Measurements from ENCODE around the gene MAP3K20. TPM values are rescaled to one million over a fixed set of nuclear protein-coding genes. Genes with fewer than 3 reads are reported as not detected.

MAP3K20 gene
- total RNA-seq, 2 donors from 2014 or later, result 141 to 223 TPM

GRCh38 chr2:173264603-173265366, 189.1 kb downstream of the MAP3K20 start:
- no peak overlapping the region for H3K4me3 ChIP-seq
- peaks cover 16% of the 10 kb centered on the region for H3K36me3 ChIP-seq
- no peaks in the 10 kb centered on the region for H3K9me3 ChIP-seq
- no peaks in the 10 kb centered on the region for H3K4me1 ChIP-seq
- H3K27me3 ChIP-seq, result no peaks in the 10 kb centered on the region
- no peak for DNase-seq (ENCODE audit: low spot score)
- no peak for TF ChIP-seq CTCF (IDR thresholded peaks at IDR 0.05)
- no peak overlapping the region for H3K27ac ChIP-seq

- TF ChIP-seq CTCF (IDR thresholded peaks at IDR 0.05), result no peak
Observed at GRCh38 chr2:173271135-173271534, 195.5 kb downstream of the MAP3K20 start.

GRCh38 chr2:173271825-173272224, 196.2 kb downstream of the MAP3K20 start:
- Histone ChIP-seq H3K4me1 (no peaks in the 10 kb centered on the region), H3K27ac (no peak overlapping the region), H3K9me3 (peaks cover 0 to 6% of the 10 kb centered on the region in 2 donors), H3K27me3 (no peaks in the 10 kb centered on the region), H3K36me3 (no peaks in the 10 kb centered on the region), H3K4me3 (no peak overlapping the region)
- no peak for DNase-seq (ENCODE audit: low spot score)
- no peak for TF ChIP-seq CTCF (IDR thresholded peaks at IDR 0.05)

More at GRCh38 chr2:173271135-173271534, 195.5 kb downstream of the MAP3K20 start:
- Histone ChIP-seq H3K36me3 (peaks cover 2% of the 10 kb centered on the region), H3K4me1 (no peaks in the 10 kb centered on the region), H3K27ac (no peak overlapping the region), H3K27me3 (no peaks in the 10 kb centered on the region), H3K9me3 (peaks cover 0 to 6% of the 10 kb centered on the region in 2 donors), H3K4me3 (no peak overlapping the region)
- no peak for DNase-seq (ENCODE audit: low spot score)

- DNase-seq (ENCODE audit: low spot score), result no peak
- H3K4me3 ChIP-seq, result no peak overlapping the region
Observed at GRCh38 chr2:173272849-173273248, 197.2 kb downstream of the MAP3K20 start.

GRCh38 chr2:173278794-173279526, 203.3 kb downstream of the MAP3K20 start:
- H3K9me3 ChIP-seq, result peaks cover 0 to 5% of the 10 kb centered on the region in 2 donors
- no peaks in the 10 kb centered on the region for H3K4me1 ChIP-seq
- H3K4me3 ChIP-seq, result no peak overlapping the region
- H3K27me3 ChIP-seq, result no peaks in the 10 kb centered on the region
- no peaks in the 10 kb centered on the region for H3K36me3 ChIP-seq
- TF ChIP-seq CTCF (IDR thresholded peaks at IDR 0.05), result no peak
- DNase-seq (ENCODE audit: low spot score), result no peak
- H3K27ac ChIP-seq, result no peak overlapping the region

More at GRCh38 chr2:173272849-173273248, 197.2 kb downstream of the MAP3K20 start:
- TF ChIP-seq CTCF (IDR thresholded peaks at IDR 0.05), result no peak
- no peak overlapping the region for H3K27ac ChIP-seq
- H3K9me3 ChIP-seq, result peaks cover 0 to 6% of the 10 kb centered on the region in 2 donors
- no peaks in the 10 kb centered on the region for H3K4me1 ChIP-seq
- H3K36me3 ChIP-seq, result no peaks in the 10 kb centered on the region
- H3K27me3 ChIP-seq, result no peaks in the 10 kb centered on the region

Data from right atrium auricular region (tissue), 2 donors.